ENCODE data around the gene PSEN2. TPM values are rescaled to one million over a fixed set of nuclear protein-coding genes. Genes with fewer than 3 reads are reported as not detected.

PSEN2 gene
- total and polyA plus RNA-seq, 2 experiments from 2014 or later = 12.9 to 14.3 TPM

DNA sequence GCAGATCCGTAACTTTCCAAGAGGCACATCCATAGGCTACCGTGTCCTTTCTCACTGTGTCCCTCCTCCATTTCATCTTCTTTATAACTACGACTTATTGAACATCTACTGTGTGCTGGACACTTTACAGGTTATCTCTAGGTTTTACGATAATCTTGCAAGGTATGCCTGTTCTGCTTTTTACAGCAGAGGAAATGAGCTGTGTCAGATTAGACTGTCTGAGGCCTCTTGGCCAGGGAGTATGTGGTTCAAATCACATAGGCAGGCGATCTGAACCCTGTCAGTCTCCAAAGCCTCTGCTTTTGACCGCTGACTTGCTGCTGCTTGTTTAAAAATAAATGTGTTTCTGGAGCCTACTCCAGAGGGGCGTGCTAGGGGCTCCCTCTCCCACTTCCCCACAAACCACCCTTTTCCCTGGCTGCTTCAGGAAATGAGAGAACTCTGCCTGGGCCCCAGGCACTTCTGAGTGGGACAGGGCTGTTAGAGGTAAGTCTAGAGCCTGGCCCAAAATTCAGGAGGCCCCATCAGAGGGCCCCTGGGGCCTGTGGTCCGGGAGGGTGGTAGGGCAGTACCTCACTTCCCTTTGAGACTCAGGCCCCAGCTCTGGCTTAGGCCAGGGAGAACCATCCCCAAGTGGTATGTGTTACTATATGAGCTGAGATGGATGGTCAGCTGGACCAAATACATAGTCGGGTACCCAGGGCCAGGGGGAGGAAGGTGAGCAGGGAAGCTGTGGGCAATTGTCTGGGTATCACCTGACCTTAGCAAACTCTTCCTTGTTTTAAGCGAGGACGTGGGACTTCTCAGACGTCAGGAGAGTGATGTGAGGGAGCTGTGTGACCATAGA is 4.4 kb downstream of the PSEN2 start:
- 70% methylated on average over 12 of the region's 12 CpGs for WGBS (ENCODE audit: low lambda C conversion rate, missing lambda C conversion rate)
- H3K4me3 ChIP-seq = no peak overlapping the region
- TF ChIP-seq, protein P1, sequence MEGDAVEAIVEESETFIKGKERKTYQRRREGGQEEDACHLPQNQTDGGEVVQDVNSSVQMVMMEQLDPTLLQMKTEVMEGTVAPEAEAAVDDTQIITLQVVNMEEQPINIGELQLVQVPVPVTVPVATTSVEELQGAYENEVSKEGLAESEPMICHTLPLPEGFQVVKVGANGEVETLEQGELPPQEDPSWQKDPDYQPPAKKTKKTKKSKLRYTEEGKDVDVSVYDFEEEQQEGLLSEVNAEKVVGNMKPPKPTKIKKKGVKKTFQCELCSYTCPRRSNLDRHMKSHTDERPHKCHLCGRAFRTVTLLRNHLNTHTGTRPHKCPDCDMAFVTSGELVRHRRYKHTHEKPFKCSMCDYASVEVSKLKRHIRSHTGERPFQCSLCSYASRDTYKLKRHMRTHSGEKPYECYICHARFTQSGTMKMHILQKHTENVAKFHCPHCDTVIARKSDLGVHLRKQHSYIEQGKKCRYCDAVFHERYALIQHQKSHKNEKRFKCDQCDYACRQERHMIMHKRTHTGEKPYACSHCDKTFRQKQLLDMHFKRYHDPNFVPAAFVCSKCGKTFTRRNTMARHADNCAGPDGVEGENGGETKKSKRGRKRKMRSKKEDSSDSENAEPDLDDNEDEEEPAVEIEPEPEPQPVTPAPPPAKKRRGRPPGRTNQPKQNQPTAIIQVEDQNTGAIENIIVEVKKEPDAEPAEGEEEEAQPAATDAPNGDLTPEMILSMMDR (IDR thresholded peaks at IDR 0.05; ENCODE audit: poor library complexity) = no peak
- TF ChIP-seq EZH2 (IDR thresholded peaks at IDR 0.05; ENCODE audit: borderline replicate concordance) = no peak
- no peak for TF ChIP-seq EZH2phosphoT487 (IDR thresholded peaks at IDR 0.05; ENCODE audit: low read depth, severe bottlenecking, unreplicated experiment)
- no peak for DNase-seq (ENCODE audit: low spot score)
- H3K27me3 ChIP-seq = no peaks in the 10 kb centered on the region
- H3K79me2 ChIP-seq = peaks cover 10% of the 10 kb centered on the region
- no peaks in the 10 kb centered on the region for H3K9me3 ChIP-seq (ENCODE audit: low read depth)
- no peaks in the 10 kb centered on the region for H3K9me2 ChIP-seq (replicated peaks; ENCODE audit: insufficient read depth)
- H3K4me1 ChIP-seq (ENCODE audit: insufficient read depth) = peaks cover 13% of the 10 kb centered on the region
- no peaks in the 10 kb centered on the region for H3K36me3 ChIP-seq (replicated peaks; ENCODE audit: insufficient read depth, low read depth)
- no peak overlapping the region for H3K4me2 ChIP-seq
- H2AFZ ChIP-seq = no peak overlapping the region
- peak overlapping the region; percentile 14 for H3K27ac ChIP-seq
- H4K20me1 ChIP-seq (ENCODE audit: insufficient read depth, poor library complexity, severe bottlenecking) = no peaks in the 10 kb centered on the region

DNA sequence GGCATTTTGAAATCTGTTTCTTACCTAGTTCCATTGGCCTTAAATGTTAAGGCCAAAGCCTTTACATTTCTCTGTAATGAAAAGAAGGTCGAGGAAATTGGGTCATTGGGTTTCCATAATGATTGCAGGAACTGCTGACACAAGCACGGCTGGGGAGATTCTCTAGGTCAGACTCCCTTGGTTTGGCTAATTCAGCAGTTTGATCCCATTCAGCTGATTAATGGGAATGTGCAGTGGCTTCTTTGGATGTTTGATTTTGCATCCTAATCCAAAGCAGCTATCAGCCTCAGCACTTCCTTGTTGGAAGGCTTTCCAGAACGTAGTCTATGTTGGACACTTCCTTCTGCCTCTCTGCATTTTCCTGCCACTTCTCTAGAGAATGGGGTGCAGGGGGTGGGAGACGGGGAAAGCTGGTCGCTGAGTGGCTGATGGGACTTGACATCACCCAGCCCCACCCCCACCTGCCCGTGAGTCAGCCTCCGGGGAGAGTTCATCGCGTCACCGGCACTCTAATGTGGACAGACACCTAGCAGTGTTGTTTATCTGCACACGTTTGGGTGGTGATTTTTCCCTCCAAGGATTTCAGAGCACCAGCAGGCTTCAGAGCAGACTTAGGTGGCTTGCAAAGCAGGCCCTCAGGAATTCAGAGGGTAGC is 5.4 kb downstream of the PSEN2 start:
- no peaks in the 10 kb centered on the region for H3K27me3 ChIP-seq
- H3K36me3 ChIP-seq (replicated peaks; ENCODE audit: insufficient read depth, low read depth) = no peaks in the 10 kb centered on the region
- 47% methylated on average over 10 of the region's 11 CpGs for WGBS (ENCODE audit: low lambda C conversion rate, missing lambda C conversion rate)
- no peak overlapping the region for H3K4me3 ChIP-seq
- no peak for TF ChIP-seq EZH2phosphoT487 (IDR thresholded peaks at IDR 0.05; ENCODE audit: low read depth, severe bottlenecking, unreplicated experiment)
- TF ChIP-seq, protein P1 (IDR thresholded peaks at IDR 0.05; ENCODE audit: poor library complexity) = no peak
- H3K4me2 ChIP-seq = peak overlapping the region; percentile 37
- no peak overlapping the region for H2AFZ ChIP-seq
- no peaks in the 10 kb centered on the region for H3K9me3 ChIP-seq (ENCODE audit: low read depth)
- H3K79me2 ChIP-seq = peaks cover 10% of the 10 kb centered on the region
- peak overlapping the region; percentile 21 for H3K27ac ChIP-seq
- peaks cover 13% of the 10 kb centered on the region for H3K4me1 ChIP-seq (ENCODE audit: insufficient read depth)
- no peaks in the 10 kb centered on the region for H3K9me2 ChIP-seq (replicated peaks; ENCODE audit: insufficient read depth)
- no peaks in the 10 kb centered on the region for H4K20me1 ChIP-seq (ENCODE audit: insufficient read depth, poor library complexity, severe bottlenecking)
- peak; percentile 78 for DNase-seq (ENCODE audit: low spot score)

DNA sequence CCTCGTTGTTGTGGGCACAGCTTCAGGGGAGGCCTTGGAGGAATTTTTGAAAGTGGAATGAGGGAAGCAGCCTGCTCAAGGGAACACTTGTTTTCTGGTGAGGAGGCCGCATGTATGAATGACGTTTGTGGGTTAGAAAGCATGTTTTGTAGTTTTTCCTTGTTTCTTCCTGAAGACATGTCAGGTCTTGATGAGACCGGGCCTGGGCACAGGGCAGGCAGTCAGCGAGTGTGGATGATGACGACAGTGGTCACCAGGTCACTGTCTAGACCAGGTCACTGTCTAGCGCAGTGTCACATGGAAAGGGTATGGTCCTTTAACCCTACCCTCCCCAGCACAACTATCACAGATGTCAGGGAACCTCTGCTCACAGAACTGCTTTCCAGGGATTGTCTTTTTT is 7.3 kb downstream of the PSEN2 start:
- TF ChIP-seq EZH2phosphoT487 (IDR thresholded peaks at IDR 0.05; ENCODE audit: low read depth, severe bottlenecking, unreplicated experiment) (no peak), EZH2 (IDR thresholded peaks at IDR 0.05; ENCODE audit: borderline replicate concordance) (no peak)
- TF ChIP-seq, protein P1 (IDR thresholded peaks at IDR 0.05; ENCODE audit: poor library complexity) = no peak
- H4K20me1 ChIP-seq (ENCODE audit: insufficient read depth, poor library complexity, severe bottlenecking) = no peaks in the 10 kb centered on the region
- H3K9me3 ChIP-seq (ENCODE audit: low read depth) = no peaks in the 10 kb centered on the region
- no peaks in the 10 kb centered on the region for H3K36me3 ChIP-seq (replicated peaks; ENCODE audit: insufficient read depth, low read depth)
- H3K27me3 ChIP-seq = no peaks in the 10 kb centered on the region
- no peak overlapping the region for H2AFZ ChIP-seq
- H3K79me2 ChIP-seq = peaks cover 6% of the 10 kb centered on the region
- no peaks in the 10 kb centered on the region for H3K9me2 ChIP-seq (replicated peaks; ENCODE audit: insufficient read depth)
- no peak overlapping the region for H3K27ac ChIP-seq
- no peak overlapping the region for H3K4me2 ChIP-seq
- H3K4me3 ChIP-seq = no peak overlapping the region
- no peak for DNase-seq (ENCODE audit: low spot score)
- 93% methylated on average over 7 of the region's 7 CpGs for WGBS (ENCODE audit: low lambda C conversion rate, missing lambda C conversion rate)
- H3K4me1 ChIP-seq (ENCODE audit: insufficient read depth) = no peaks in the 10 kb centered on the region

Measured in hepatocyte (in vitro differentiated cells).